Omental fat pad (tissue), 4 donors: ENCODE measurements around the gene PRKCE. TPM values are rescaled to one million over a fixed set of nuclear protein-coding genes. Genes with fewer than 3 reads are reported as not detected.

Source experiments
- ATAC-seq: fragments of 150-250 bp; one replicate; pipeline ENCODE4 v1.9.1; 2016; ENCODE audit warnings: mild to moderate bottlenecking, moderate library complexity; ENCODE audit not compliant: low FRiP score
- DNase-seq: peaks from one replicate; pipeline ENCODE4 v3.0.0-alpha.2; 2019; ENCODE audit warnings: low spot score
- CTCF ChIP-seq, 3 donors: fragments of 450-650 bp; IDR thresholded peaks; one replicate each; pipeline ENCODE4 v1.5.1; 2016 to 2017; ENCODE audit warnings: antibody characterized with exemption in 3 of 3, mild to moderate bottlenecking in 3 of 3, moderate library complexity in 2 of 3
- total RNA-seq, 4 donors: library from RNA; depleted of rRNA; stranded (reverse); fragments of >200 nt; gene quantifications; one replicate each; pipeline ENCODE4 v1.1.0, GENCODE V29; 2016

PRKCE gene
- total RNA-seq, 4 donors from 2014 or later, result 8.8 to 24.3 (median 14.0) TPM

GRCh38 chr2:45755585-45756335 is 104.3 kb downstream of the PRKCE start:
- no peak for TF ChIP-seq CTCF (IDR thresholded peaks at IDR 0.05)
- no peak for ATAC-seq
- DNase-seq, result no peak

- ATAC-seq, result no peak
- no peak for TF ChIP-seq CTCF (IDR thresholded peaks at IDR 0.05)
- no peak for DNase-seq
Observed at GRCh38 chr2:45758018-45758417, 106.5 kb downstream of the PRKCE start.

DNA sequence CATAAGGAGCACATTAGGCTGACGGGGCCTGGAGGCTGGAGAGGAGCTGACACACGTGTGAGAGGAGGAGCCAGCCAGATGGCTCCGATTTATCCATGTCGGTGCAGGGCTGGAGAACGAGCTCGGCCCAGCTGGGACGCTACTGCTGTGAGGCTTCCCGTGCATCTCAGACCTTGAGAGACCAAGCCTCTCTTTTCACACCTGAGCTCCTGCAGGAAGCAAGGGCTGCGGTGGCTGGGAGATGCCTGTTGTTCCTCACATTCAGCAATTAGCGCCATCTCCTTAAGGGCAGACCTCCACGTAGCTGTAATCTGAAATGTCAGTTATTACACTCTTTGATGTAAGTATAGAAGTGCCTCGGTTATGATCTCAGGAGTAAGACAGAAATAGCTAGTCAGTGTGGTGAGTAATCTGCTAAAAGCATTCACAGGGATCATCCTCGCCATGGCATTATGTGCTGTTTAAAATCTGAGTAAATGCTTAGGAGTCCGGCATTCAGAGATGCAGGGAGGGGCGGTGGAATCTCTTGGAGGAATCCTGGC is 107.9 kb downstream of the PRKCE start:
- DNase-seq, result no peak
- TF ChIP-seq CTCF (IDR thresholded peaks at IDR 0.05), result no peak
- no peak for ATAC-seq

GRCh38 chr2:45761635-45762034 is 110.2 kb downstream of the PRKCE start:
- ATAC-seq, result no peak
- DNase-seq, result no peak
- TF ChIP-seq CTCF (IDR thresholded peaks at IDR 0.05), result no peak

- DNase-seq (no peak), ATAC-seq (no peak)
- TF ChIP-seq CTCF (IDR thresholded peaks at IDR 0.05), result no peak
Observed at GRCh38 chr2:45763255-45763654, 111.8 kb downstream of the PRKCE start.

- no peak for TF ChIP-seq CTCF (IDR thresholded peaks at IDR 0.05)
- DNase-seq (no peak), ATAC-seq (no peak)
Observed at GRCh38 chr2:45763797-45764196, 112.3 kb downstream of the PRKCE start.
